SK-N-DZ (cell line): Measurements from ENCODE around the gene SLC9A8.
"Not testable (repeated sequence)": the region's sequence is repeated elsewhere in the genome, so short reads cannot be mapped to it uniquely, and the experiment has no call there.

Experiments used
- DNase-seq: peaks from one replicate; pipeline ENCODE4 v3.0.0-alpha.2; 2015; ENCODE audit warnings: low spot score

Gene SLC9A8

DNA sequence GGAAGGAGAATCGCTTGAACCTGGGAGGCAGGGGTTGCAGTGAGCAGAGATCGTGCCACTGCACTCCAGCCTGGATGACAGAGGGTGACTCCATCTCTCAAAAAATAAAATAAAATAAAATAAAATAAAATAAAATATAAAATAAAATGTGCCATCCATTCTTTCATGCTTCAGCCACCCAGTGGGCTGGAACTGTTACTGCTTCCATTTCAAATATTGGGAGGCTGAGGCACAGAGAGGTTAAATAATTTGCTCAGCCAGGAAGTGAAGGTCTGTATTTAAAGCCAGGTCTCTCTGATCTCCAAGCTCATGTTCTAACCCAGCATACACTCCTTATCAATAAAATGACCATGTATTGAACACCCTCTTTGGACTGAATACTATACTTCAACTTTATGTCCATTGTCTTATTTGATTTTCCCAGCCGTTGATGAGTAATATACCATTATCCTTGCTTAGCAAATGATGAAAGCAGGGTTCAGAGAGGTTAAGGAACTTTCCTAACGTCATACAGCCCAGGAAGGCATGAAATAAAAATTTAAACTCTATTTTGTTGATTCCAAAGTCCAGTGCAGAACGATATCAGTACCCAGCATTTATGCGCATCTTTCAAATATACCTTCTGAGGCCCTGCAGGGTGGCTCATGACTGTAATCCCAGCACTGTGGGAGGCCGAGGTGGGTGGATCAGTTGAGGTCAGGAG, 25.8 kb upstream of the SLC9A8 start:
- DNase-seq: no peak

DNA sequence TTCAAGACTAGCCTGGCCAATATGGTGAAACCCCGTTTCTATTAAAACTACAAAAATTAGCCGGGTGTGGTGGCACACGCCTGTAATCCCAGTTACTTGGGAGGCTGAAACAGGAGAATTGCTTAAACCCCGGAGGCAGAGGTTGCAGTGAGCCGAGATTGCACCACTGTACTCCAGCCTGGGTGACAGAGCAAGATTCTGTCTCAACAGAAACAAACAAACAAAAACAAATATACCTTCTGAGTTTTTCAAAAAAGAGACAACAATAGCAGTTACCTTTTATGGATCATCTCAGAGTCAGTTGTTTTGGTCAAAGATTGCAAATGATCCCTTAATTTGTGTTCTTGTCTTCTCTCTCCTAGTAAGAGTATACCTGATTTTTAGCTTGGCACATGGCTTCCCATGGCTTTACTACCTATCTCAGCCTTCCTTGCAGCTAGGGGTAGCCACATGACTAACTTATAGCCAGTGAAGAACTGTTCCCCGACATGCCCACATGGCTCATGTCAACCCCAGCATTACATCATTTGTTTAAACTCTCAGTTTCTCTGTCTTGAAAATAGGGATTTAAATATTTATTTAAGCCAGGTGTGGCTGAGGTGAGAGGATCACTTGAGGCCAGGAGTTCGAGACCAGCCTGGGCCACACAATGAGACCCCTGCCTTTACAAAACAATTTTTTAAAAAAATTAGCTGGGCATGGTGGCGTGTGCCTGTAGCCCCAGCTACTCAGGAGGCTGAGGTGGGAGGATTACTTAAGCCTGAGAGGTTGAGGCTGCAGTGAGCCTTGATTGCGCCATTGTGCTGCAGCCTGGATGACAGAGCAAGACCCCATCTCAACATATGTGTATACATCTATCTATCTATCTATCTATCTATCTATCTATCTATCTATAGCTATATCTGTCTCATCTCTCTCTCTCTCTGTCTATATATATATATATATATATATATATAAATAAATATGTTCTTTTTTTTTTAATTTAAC, 25.0 kb upstream of the SLC9A8 start:
- no peak for DNase-seq

DNA sequence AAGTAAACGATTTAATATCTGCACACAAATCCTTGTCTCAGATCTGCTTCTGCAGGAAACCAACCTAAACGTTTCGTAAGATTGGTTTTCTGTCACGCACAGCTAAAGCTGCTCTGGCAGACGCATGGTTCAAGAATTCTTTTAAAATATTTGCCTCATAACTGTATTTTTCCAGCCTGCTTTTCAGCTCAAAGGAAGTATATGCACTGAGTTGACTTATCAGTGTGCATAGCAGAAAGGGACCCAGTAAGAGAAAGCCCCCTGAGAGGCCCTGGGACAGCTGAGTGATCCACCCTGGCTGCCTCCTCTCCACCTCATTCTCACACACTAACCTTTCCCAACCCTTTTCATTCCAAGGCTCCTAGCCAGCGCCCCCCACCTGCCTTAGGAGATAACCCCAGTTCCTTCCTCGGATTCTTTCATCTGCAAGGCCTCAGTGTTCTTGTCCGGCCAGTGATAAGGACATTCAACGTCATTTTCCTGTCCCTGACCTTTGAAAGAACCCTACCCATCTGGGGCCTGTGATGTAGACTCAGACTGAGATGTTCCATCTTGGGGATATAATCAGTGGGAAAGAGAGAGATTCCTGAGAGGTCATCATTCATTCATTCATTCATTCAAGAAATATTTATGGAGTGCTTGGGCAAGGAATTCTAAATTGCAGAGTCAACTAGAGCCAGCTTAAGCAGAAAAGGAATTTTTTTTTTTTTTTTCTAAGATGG, 22.4 kb upstream of the SLC9A8 start:
- DNase-seq: no peak

DNA sequence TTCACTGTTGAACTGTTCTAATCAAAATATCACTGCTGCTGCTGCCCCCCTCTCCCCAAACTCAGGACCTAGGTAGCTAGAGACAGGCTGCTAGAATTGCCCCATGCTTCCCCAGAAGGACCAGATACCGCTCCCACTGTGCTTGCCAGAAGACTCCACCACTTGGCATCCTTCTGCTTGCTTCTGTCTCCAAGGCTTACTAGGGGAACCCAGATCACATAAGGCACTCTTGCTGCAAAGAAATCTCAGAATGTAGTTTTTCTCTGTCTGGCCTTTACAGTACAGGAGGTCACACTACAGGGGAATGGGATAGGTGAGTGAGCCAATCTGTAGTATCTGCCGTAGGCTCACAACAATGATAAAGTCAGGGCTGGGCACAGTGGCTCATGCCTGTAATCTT, 21.5 kb upstream of the SLC9A8 start:
- DNase-seq: no peak

DNA sequence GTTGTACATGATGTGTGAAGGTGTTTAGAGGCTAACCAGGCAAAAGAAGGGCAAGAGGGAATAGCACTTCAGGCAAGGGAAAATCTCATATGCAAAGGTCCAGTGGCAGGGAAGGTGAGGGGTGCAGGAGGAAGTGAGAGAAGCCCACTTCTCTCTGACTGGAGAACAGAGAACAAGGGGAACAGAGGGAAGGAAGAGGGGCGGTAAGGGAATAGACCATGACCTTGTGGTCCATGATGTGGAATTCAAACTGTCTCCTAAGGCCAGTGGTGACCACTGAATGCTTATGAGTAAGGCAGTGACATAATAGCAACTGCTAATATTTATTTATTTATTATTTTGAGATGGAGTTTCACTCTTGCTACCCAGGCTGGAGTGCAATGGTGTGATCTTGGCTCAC, 20.6 kb upstream of the SLC9A8 start:
- DNase-seq: no peak

DNA sequence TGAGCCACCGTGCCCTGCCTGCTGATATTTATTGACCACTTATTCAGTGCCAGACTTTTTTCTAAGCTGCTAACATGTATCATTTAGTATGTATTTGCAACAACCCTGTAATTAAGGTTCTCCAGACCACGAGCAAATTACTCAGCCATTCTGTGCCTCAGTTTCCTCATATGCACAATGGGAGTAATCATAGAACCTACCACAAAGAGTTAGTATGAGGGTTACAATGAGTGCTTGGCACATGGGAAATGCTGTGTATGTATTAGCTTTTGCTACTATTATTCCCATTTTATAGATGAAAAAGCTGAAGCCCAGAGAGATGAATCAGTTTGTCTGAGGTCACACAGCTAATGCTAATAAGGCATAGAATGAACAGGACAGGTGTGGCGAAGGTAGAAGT, 20.0 kb upstream of the SLC9A8 start:
- DNase-seq: no peak

DNA sequence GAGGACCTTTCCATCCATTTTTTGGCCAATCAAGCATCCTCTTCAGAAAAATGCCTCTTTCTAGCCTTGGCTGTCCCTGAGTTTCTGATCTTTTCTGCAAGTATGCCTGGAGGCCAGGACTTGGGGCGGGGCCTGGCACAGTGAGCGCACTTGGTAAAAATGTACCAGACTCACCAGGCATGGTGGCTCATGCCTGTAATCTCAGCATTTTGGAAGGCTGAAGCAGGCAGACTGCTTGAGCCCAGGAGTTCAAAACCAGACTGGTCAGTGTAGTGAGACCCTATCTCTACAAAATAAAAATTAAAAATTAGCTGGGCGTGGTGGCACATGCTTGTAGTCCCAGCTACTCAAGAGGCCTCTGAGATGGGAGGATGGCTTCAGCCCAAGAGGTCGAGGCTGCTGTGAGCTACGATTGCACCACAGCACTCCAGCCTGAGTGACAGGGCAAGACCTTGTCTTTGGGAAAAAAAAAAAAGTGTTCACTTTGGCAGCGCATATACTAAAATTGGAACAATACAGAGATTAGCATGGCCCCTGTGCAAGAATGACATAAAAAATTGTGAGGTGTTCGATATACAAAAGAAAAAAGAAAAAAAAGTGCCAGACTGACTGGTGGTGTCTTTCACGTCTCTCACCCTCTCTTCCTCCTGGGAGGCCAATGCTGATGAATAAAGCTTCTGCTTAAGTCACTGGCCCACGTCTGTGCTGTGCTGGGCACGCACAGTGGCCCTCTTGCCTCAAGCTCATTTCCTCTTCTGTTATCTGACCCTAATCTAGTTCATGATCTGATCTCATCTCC, 18.1 kb upstream of the SLC9A8 start:
- no peak for DNase-seq

DNA sequence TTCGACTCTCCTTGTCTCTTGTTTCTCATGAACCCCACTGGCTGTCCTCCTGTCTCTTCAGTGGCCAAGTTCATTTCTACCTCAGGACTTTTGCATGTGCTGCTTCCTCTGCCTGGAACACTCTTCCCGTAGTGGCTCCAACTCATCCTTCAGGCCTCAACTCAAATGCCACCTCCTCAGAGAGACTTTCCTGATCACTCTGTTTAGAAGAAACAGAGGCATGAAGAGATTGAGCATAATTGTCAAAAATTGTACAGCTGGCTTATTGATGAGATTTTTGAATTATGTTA, 17.5 kb upstream of the SLC9A8 start:
- no peak for DNase-seq

DNA sequence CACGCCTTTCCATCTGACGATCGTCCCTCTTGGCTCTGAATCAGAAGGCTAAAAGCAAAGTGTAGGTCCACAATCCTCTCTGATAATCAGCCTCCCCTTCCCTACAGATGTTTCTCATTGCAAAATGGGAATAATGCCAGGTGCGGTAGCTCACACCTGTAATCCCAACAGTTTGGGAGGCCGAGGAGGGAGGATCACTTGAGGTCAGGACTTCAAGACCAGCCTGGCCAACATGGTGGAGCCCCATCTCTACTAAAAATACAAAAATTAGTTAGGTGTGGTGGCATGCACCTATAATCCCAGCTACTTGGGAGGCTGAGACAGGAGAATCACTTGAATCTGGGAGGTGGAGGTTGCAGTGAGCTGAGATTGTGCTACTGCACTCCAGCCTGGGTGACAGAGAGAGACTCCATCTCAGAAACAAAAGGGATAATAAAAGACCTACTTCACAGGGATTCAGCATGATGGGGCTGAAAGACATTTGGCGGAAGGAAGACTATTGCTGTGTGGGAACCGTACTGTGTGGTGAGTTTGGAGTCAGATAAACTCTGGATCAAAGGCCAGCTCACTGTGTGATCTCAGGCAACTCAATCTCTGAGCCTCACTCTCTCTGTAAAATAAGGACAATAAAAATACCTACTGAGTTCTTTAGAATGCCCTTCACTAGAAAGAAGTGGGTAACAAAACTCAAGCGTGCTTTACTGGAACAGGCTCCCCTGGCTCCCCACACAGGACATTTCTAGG, 15.9 kb upstream of the SLC9A8 start:
- no peak for DNase-seq

DNA sequence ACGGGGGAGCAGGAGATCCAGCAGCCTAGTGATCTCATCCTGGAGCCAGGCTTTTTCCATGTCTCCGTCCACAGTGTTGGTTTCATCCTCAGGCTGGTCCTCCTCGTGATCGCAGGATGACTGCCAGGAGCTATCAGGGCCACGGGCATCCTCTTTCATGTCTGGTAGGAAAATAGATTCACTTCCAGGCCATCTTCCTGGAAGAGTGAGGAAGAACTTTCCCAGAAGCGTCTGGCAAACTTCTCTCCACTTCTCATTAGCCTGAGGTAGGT, 15.3 kb upstream of the SLC9A8 start:
- no peak for DNase-seq

DNA sequence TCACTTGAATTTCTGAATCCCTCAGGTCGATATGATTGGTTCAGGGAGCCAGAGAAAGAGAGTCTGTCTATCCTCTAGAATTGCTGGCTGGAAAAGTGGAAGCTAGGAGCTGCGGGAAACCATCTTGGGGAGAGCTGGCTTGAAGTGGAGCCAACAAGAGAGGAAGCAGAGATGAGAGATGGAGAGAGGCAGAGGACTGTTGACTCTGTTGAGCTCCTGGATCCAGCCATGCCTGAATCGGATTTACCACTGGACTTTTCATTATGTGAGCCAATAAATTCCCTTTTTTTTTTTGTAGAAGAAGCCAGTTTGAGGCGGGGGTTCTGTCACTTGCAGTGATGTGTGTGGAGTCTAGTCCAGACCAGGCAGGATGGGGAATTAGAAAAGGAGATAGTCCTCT, 13.9 kb upstream of the SLC9A8 start:
- no peak for DNase-seq

DNA sequence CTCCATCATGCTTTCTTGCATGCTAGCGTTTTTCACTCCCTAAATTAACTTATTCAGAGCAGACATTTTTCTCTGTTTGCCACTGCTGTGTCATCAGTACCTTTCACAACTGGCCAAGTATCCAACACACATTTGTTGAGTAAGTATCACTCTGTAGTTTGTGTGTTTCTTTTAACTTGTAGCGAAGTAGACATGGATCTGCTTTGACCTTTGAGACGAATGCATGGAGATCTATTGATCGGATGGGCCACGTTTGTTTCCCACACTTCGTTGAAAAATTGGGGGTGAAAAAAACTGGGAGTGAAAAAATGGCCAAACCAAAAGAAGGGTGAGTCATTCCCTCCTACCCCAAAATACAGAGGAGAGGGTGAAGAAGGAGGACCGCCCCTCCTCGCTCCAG, 12.9 kb upstream of the SLC9A8 start:
- DNase-seq: no peak

DNA sequence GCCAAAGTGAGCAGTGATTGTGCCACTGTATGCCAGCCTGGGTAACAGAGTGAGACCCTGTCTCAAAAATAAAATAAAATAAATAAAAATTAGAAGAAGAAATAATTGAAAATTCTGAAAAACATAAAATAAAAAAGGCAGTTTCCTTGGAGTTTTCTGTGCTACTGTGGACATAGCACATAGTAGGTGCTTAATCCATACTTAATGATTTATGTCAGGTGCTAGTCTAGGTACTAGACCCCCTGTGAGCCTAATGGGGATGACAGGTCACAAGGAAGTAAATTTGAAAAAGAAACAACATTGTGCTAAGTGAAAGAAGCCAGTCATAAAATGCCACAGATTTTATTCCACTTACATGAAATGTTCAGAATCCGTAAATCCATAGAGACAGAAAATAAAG, 9.2 kb upstream of the SLC9A8 start:
- no peak for DNase-seq

DNA sequence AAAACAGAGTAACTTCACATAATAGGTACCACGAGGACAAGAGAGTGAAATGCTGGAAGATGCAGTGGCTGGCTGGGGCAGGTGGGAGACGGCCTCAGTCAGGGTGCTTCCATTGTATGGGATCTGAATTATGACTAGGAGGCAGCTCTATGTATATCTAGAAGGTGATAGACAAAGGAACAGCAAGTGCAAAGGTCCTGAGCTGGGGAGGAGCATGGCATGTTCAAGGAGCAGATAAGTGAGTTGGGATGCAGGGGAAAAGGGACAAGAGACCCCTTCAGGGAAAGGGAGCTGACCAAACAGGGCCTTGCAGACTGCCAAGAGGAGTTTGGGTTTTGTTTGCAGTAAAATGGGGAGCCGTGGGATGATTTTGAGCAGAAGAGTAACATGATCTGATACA, 8.3 kb upstream of the SLC9A8 start:
- no peak for DNase-seq

DNA sequence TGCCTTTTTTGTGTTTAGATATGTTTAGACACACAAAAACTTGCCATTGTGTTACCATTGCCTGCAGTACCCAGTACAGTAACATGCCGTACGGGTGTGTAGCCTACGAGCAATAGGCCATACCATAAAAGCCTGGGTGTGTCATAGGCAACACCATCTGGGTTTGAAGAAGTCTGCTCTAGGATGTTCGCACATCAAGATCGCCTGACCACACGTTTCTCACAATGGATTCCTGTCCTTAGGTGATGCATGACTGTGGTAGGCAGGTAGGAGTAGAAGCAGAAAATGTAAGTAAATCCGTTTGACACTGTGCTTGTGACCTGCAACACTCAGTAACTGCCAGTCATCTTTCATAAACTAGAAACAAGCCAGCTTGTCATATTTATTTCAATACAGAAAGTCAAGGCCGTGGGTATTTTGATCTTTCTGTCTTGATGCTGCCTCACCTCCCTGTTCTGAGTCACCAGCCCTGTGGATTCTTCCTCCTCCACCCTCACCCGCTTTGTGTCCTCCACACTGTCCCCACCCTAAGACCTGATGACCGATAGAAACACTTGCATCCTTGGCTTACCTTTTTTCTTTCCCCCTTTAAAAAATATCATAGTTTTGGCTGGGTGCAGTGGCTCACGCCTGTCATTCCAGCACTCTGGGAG, 7.3 kb upstream of the SLC9A8 start:
- not testable (repeated sequence) for DNase-seq

DNA sequence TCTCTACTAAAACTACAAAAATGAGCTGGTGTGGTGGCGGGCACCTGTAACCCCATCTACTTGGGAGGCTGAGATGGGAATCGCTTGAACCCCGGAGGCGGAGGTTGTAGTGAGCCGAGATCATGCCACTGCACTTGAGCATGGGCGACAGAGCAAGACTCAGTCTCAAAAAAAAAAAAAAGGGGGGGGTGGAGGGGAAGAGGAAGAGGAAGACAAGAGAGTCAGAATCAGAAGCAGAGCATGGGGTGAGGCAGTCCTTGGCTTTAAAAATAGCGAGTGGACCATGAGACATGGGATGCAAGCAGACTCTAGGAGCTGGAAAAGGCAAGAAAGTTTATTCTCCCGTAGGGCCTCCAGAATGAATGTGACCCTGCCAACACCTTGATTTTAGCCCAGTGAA, 3.9 kb upstream of the SLC9A8 start:
- DNase-seq: no peak

DNA sequence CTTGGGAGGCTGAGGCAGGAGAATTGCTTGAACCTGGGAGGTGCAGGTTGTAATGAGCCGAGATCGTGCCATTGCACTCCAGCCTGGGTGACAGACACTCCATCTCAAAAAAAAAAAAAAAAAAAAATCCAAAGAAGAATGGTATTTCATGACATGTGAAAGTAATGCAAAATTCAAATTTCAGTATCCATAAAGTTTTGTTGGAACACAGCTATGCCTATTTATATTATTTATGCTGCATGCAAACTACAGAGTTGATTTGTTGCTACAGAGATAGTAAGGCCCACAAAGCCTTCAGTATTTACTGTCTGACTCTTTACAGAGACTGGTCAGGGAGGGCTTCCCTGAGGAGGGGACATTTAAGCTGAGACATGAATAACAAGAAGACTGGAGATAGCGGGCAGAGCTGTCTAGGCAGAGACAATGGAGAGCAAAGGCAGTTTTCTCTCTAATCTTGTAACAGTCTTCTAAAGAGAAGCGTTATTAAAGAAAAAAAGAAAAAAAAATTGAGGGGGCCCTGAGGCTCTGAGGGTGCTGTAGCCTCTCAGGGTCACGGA, 2.7 kb upstream of the SLC9A8 start:
- DNase-seq: no peak

DNA sequence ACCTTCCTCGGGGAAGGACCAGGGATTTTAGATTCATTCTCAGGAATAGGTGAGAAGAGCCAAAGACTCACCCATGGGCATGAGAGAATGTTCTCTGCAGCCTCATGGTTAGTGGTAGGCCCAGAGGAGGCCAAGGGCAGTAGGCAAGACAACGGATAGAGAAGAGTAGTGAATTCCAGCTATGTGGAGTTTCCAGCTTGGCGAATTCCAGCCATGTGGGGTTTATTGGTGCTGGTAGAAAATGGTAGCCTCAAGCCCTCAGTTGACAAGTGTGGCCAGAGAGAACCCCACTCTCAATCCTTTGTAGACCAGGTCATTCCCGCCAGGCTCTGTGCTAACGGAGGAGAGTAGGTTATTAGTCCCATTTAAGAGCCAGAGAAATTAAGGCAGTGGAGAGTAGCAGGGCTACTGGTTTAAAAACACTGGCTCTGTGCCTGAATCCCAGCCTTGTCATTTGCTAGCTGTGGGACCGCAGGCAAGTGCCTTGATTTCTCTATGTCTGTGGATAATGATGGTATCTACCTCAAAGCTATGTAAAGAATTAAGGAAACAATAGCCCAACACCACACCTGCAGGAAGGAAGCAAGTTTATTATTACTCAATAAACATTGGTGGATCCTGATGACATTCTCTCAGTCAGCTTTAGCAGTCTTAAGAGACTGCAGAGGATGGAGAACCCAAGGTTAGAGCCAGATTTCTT, 2.0 kb upstream of the SLC9A8 start:
- no peak for DNase-seq

DNA sequence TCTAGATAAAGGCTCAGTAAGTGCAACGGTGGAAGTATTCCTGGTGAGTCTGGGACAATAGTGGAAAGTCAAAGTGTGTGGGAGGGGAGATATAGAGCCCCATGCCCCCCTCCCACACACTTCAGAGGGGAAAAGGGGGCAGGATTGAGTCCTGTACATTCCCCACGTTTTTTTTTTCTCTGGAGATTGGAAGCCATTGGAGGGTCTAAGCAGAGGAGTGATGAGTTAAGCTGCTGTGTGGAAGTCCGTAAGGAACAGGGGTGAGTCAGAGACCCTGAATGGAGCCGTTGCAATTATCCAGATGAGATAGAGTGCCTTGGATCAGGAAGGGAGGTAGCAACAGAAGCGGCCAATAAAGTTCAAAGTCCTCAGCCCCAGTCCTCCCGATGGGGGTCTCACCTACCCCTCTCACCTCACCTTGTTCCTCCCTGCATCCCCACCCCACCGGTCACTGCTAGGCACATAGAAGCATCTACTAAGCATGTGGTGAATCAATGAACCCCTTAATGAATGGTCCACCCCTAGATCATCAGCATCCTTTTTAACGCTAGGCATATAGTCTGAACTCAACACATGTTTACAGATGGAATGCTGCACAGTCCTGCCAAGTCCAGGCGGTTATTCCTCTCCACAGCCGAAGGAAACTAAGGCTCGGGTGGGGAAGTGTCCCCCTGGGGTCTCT, 662 bp upstream of the SLC9A8 start:
- DNase-seq: no peak
